K562 (cell line): Measurements from ENCODE around the gene ATIC. TPM values are rescaled to one million over a fixed set of nuclear protein-coding genes. Genes with fewer than 3 reads are reported as not detected.

Experiments
- ARHGAP35 ChIP-seq: fragments of 450-650 bp; IDR thresholded peaks from 2 replicates; pipeline ENCODE4 v1.6.1; 2018; ENCODE audit not compliant: partially characterized antibody
- CHAMP1 ChIP-seq: fragments of 450-650 bp; IDR thresholded peaks from 2 replicates; pipeline ENCODE4 v1.6.1; 2016; ENCODE audit warnings: mild to moderate bottlenecking
- CREB3 ChIP-seq: fragments of 450-650 bp; conservative IDR thresholded peaks from 2 replicates; pipeline ENCODE4 v1.6.1; 2016; ENCODE audit warnings: missing genetic modification characterization, low read depth, mild to moderate bottlenecking, missing compliant biosample characterization, moderate library complexity
- FOSL1 ChIP-seq: fragments of 200-800 bp; sonication (Bioruptor generic); conservative IDR thresholded peaks from 2 replicates; pipeline ENCODE4 v1.6.1; 2016; ENCODE audit warnings: missing genetic modification characterization, missing compliant biosample characterization
- GTF2E2 ChIP-seq: fragments of 200-800 bp; sonication (Bioruptor generic); IDR thresholded peaks from 2 replicates; pipeline ENCODE4 v1.6.1; 2016; ENCODE audit warnings: missing genetic modification characterization, missing compliant biosample characterization
- NR2C1 ChIP-seq, 2 experiments: fragments of 450-650 bp; IDR thresholded peaks; 2 replicates each; pipeline ENCODE4 v1.6.1; 2017; ENCODE audit warnings: mild to moderate bottlenecking in 2 of 2, antibody characterized with exemption in 1 of 2, inconsistent platforms in 1 of 2, missing compliant biosample characterization in 1 of 2, missing genetic modification characterization in 1 of 2
- POLR2A ChIP-seq: fragments of 450-650 bp; conservative IDR thresholded peaks from 2 replicates; pipeline ENCODE4 v1.6.1; 2016
- TFAM ChIP-seq: fragments of 250-450 bp; sonication (Bioruptor Pico); conservative IDR thresholded peaks from 2 replicates; pipeline ENCODE4 v1.5.0; 2021; ENCODE audit warnings: mild to moderate bottlenecking, moderate library complexity
- ZBTB1 ChIP-seq: sonication (generic); formaldehyde crosslinking; IDR thresholded peaks from 2 replicates; pipeline ENCODE4 v1.8.1; 2023; ENCODE audit warnings: missing genetic modification reagents, low read depth, mild to moderate bottlenecking, borderline replicate concordance
- ZC3H11A ChIP-seq: IDR thresholded peaks from 2 replicates; pipeline ENCODE4 v1.6.1; 2012; ENCODE audit warnings: low read depth, low read length, improper control_type of control experiment
- ZNF197 ChIP-seq: fragments of 200-800 bp; sonication (Bioruptor generic); IDR thresholded peaks from 2 replicates; pipeline ENCODE4 v1.6.1; 2016; ENCODE audit warnings: low read depth, missing genetic modification characterization, missing compliant biosample characterization
- ZNF511 ChIP-seq: sonication (generic); formaldehyde crosslinking; IDR thresholded peaks from 2 replicates; pipeline ENCODE4 v1.8.0; 2022; ENCODE audit warnings: mild to moderate bottlenecking, missing genetic modification reagents
- polyA plus RNA-seq, 8 experiments: library from polyadenylated mRNA; depleted of rRNA in 4 of 8; stranded (reverse) in 5 of 8; unstranded in 3 of 8; fragments of >200 nt; fragmentation: Nextera tagmentation in 2 of 8; fragmentation: Illumina TruSeq in 1 of 8; extraction: Ambion mirVana in 2 of 8; extraction: Trizol in 1 of 8; gene quantifications; 2 replicates each; pipeline versions ENCODE4 v1.2.1 to v1.2.3, GENCODE V29; 2011 to 2014; ENCODE audit warnings: inconsistent platforms in 1 of 8, missing spikeins in 1 of 8
- total RNA-seq, 7 experiments: library from RNA; depleted of rRNA in 6 of 7; stranded (reverse); fragments of >200 nt in 6 of 7; fragmentation: Illumina TruSeq in 2 of 7; extraction: Trizol in 2 of 7; gene quantifications; 2 replicates each; pipeline versions ENCODE4 v1.2.1 to v1.2.3, GENCODE V29; 2011 to 2021; ENCODE audit warnings: low replicate concordance in 1 of 7
- TF ChIP-seq, protein P1 (sequence below): sonication (generic); formaldehyde crosslinking; IDR thresholded peaks from 2 replicates; pipeline ENCODE4 v1.8.0; 2022; ENCODE audit warnings: missing genetic modification reagents, mild to moderate bottlenecking, moderate library complexity, borderline replicate concordance
- TF ChIP-seq, protein P2 (sequence below): fragments of 450-650 bp; IDR thresholded peaks from 2 replicates; pipeline ENCODE4 v1.6.1; 2017; ENCODE audit warnings: antibody characterized with exemption, mild to moderate bottlenecking
- TF ChIP-seq, protein P3 (sequence below): fragments of 250-450 bp; sonication (Bioruptor Pico); IDR thresholded peaks from 2 replicates; pipeline ENCODE4 v1.5.0; 2021

Gene ATIC
- total and polyA plus RNA-seq, 9 of the 15 experiments (the other 6 are each of a cell fraction or from before 2014, with no cell fraction given): 45.6 to 480 (median 212) TPM

- TF ChIP-seq, protein P1, sequence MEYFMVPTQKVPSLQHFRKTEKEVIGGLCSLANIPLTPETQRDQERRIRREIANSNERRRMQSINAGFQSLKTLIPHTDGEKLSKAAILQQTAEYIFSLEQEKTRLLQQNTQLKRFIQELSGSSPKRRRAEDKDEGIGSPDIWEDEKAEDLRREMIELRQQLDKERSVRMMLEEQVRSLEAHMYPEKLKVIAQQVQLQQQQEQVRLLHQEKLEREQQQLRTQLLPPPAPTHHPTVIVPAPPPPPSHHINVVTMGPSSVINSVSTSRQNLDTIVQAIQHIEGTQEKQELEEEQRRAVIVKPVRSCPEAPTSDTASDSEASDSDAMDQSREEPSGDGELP (CRISPR knock-in tag): no peak
- TF ChIP-seq GTF2E2 (tag) (no peak), TFAM (no peak), ZNF197 (CRISPR knock-in tag) (no peak), CREB3 (tag) (0 out of 2 replicates have a peak, but pooled peaks have one; percentile 63), ZNF511 (CRISPR knock-in tag) (no peak), ZBTB1 (CRISPR knock-in tag) (no peak), FOSL1 (tag) (0 out of 2 replicates have a peak, but pooled peaks have one; percentile 14), ZC3H11A (no peak), CHAMP1 (no peak), POLR2A (no peak), ARHGAP35 (no peak), NR2C1 (IDR thresholded peaks at IDR 0.05) (no peak), NR2C1 (tag; IDR thresholded peaks at IDR 0.05) (peak; percentile 20; the same call in 1 of the 2 replicates)
- TF ChIP-seq, protein P2, sequence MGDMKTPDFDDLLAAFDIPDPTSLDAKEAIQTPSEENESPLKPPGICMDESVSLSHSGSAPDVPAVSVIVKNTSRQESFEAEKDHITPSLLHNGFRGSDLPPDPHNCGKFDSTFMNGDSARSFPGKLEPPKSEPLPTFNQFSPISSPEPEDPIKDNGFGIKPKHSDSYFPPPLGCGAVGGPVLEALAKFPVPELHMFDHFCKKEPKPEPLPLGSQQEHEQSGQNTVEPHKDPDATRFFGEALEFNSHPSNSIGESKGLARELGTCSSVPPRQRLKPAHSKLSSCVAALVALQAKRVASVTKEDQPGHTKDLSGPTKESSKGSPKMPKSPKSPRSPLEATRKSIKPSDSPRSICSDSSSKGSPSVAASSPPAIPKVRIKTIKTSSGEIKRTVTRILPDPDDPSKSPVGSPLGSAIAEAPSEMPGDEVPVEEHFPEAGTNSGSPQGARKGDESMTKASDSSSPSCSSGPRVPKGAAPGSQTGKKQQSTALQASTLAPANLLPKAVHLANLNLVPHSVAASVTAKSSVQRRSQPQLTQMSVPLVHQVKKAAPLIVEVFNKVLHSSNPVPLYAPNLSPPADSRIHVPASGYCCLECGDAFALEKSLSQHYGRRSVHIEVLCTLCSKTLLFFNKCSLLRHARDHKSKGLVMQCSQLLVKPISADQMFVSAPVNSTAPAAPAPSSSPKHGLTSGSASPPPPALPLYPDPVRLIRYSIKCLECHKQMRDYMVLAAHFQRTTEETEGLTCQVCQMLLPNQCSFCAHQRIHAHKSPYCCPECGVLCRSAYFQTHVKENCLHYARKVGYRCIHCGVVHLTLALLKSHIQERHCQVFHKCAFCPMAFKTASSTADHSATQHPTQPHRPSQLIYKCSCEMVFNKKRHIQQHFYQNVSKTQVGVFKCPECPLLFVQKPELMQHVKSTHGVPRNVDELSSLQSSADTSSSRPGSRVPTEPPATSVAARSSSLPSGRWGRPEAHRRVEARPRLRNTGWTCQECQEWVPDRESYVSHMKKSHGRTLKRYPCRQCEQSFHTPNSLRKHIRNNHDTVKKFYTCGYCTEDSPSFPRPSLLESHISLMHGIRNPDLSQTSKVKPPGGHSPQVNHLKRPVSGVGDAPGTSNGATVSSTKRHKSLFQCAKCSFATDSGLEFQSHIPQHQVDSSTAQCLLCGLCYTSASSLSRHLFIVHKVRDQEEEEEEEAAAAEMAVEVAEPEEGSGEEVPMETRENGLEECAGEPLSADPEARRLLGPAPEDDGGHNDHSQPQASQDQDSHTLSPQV: peak; percentile 83
- TF ChIP-seq, protein P3, sequence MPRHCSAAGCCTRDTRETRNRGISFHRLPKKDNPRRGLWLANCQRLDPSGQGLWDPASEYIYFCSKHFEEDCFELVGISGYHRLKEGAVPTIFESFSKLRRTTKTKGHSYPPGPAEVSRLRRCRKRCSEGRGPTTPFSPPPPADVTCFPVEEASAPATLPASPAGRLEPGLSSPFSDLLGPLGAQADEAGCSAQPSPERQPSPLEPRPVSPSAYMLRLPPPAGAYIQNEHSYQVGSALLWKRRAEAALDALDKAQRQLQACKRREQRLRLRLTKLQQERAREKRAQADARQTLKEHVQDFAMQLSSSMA (CRISPR knock-in tag): no peak
Observed at GRCh38 chr2:215290980-215291599, 20.8 kb upstream of the ATIC start (continued).
